ENCODE data around the gene PANK2.

GRCh38 chr20:3933218-3933617 is 44.0 kb downstream of the PANK2 start:
- TF ChIP-seq, protein P1, sequence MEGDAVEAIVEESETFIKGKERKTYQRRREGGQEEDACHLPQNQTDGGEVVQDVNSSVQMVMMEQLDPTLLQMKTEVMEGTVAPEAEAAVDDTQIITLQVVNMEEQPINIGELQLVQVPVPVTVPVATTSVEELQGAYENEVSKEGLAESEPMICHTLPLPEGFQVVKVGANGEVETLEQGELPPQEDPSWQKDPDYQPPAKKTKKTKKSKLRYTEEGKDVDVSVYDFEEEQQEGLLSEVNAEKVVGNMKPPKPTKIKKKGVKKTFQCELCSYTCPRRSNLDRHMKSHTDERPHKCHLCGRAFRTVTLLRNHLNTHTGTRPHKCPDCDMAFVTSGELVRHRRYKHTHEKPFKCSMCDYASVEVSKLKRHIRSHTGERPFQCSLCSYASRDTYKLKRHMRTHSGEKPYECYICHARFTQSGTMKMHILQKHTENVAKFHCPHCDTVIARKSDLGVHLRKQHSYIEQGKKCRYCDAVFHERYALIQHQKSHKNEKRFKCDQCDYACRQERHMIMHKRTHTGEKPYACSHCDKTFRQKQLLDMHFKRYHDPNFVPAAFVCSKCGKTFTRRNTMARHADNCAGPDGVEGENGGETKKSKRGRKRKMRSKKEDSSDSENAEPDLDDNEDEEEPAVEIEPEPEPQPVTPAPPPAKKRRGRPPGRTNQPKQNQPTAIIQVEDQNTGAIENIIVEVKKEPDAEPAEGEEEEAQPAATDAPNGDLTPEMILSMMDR (IDR thresholded peaks at IDR 0.05; ENCODE audit: low read length): no peak
- no peak for TF ChIP-seq EZH2 (IDR thresholded peaks at IDR 0.05; ENCODE audit: borderline replicate concordance, low read length)
